ENCODE results near the gene MB. TPM values are rescaled to one million over a fixed set of nuclear protein-coding genes. Genes with fewer than 3 reads are reported as not detected.

Gene MB
- total RNA-seq, 3 donors from 2014 or later, result 0.48 to 13.1 (median 10.0) TPM

DNA sequence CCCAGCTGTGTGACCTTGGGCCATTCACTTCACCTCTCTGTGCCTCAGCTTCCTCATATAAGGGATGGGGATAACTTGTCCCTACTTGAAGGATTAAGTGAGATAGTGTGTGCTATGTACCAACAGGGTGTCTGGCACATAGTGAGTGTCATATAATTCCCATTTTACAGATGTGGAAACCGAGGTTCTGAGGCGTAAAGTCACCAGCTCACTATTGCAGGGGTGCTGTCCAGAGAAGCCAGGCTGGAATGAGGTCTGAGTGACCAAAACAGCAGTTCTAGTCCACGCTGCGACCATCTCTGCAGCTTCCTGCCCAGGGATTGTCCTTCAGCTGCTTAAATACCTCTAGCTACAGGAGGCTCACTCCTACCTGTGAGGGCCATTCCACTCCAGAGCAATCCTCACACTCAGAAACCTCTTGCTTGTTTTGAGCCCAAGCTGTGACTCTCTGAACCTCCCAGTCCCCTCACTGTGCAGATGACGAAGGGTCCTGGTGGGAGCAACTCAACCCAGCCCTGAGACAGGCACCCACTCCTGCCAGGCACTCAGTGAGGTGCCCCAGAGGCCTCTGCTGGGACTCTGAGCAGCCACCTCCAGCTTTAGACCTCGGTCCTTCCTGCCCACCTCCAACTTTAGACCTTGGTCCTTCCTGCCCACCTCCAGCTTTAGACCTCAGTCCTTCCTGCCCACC is 5.8 kb downstream of the MB start:
- Histone ChIP-seq H3K4me1 (no peaks in the 10 kb centered on the region), H3K27ac (peak overlapping the region; percentile 48 to 61), H3K27me3 (no peaks in the 10 kb centered on the region), H3K36me3 (no peaks in the 10 kb centered on the region), H3K4me3 (no peak overlapping the region), H3K9me3 (no peaks in the 10 kb centered on the region)
- intact Hi-C loops (cut with DNase I; ENCODE audit: low total_unique reads), result loop anchor here (10.0 kb wide), 1 partner anchor 503 kb away; no protein-coding TSS in a partner anchor
- DNase-seq (ENCODE audit: low spot score in 2 of 2), result no peak
- TF ChIP-seq, protein P1, sequence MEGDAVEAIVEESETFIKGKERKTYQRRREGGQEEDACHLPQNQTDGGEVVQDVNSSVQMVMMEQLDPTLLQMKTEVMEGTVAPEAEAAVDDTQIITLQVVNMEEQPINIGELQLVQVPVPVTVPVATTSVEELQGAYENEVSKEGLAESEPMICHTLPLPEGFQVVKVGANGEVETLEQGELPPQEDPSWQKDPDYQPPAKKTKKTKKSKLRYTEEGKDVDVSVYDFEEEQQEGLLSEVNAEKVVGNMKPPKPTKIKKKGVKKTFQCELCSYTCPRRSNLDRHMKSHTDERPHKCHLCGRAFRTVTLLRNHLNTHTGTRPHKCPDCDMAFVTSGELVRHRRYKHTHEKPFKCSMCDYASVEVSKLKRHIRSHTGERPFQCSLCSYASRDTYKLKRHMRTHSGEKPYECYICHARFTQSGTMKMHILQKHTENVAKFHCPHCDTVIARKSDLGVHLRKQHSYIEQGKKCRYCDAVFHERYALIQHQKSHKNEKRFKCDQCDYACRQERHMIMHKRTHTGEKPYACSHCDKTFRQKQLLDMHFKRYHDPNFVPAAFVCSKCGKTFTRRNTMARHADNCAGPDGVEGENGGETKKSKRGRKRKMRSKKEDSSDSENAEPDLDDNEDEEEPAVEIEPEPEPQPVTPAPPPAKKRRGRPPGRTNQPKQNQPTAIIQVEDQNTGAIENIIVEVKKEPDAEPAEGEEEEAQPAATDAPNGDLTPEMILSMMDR (IDR thresholded peaks at IDR 0.05), result no peak
- no peak for TF ChIP-seq POLR2AphosphoS5 (IDR thresholded peaks at IDR 0.05)
- no peak for TF ChIP-seq POLR2A (IDR thresholded peaks at IDR 0.05)

DNA sequence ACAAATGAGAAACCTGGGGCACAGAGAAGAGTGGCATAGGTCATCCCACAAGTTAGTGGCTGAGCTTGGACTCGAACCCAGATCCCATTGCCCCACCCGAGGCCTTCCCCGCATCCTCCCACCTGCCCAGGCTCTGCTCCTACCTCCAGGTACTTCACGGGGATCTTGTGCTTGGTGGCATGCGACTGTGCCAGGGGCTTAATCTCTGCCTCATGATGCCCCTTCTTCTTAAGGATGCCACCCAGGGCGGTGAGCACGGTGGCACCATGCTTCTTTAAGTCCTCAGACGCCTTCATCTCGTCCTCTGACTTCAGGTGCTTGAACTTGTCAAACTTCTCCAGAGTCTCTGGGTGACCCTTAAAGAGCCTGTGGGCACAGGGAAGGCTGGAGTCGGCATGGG is 6.4 kb downstream of the MB start:
- intact Hi-C loops (cut with DNase I; ENCODE audit: low total_unique reads), result loop anchor here (10.0 kb wide), 1 partner anchor 504 kb away; no protein-coding TSS in a partner anchor
- H3K27ac ChIP-seq, result no peak overlapping the region
- TF ChIP-seq POLR2A (IDR thresholded peaks at IDR 0.05) (no peak), POLR2AphosphoS5 (IDR thresholded peaks at IDR 0.05) (no peak)
- TF ChIP-seq, protein P1 (IDR thresholded peaks at IDR 0.05), result no peak
- DNase-seq (ENCODE audit: low spot score in 2 of 2), result no peak
- H3K4me1 ChIP-seq, result no peaks in the 10 kb centered on the region
- no peaks in the 10 kb centered on the region for H3K27me3 ChIP-seq
- no peaks in the 10 kb centered on the region for H3K9me3 ChIP-seq
- H3K36me3 ChIP-seq, result no peaks in the 10 kb centered on the region
- H3K4me3 ChIP-seq, result no peak overlapping the region

DNA sequence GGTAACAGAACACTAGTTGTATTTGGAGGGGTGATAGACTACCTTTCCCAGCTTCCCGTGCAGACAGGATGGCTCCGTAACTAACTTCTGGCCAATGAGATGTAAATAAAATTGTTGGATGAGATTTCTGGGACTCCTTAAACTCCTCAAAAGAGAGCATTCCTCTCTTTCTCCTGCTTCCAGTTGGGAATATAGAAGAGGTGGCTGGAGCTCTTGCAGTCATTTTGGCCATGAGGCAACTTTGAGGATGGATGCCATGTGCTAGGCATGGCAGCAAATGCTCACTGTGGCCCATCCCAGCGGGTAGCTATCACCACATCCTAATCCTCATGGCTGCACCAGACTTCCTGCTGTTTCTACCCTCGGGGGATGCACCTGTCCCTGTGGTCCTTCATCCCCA is 7.4 kb downstream of the MB start:
- TF ChIP-seq POLR2A (IDR thresholded peaks at IDR 0.05) (no peak), POLR2AphosphoS5 (IDR thresholded peaks at IDR 0.05) (no peak)
- TF ChIP-seq, protein P1 (IDR thresholded peaks at IDR 0.05), result no peak
- H3K4me1 ChIP-seq, result no peaks in the 10 kb centered on the region
- H3K36me3 ChIP-seq, result no peaks in the 10 kb centered on the region
- intact Hi-C loops (cut with DNase I; ENCODE audit: low total_unique reads), result loop anchor here (10.0 kb wide), 1 partner anchor 505 kb away; no protein-coding TSS in a partner anchor
- H3K27ac ChIP-seq, result no peak overlapping the region
- DNase-seq (ENCODE audit: low spot score in 2 of 2), result no peak
- no peaks in the 10 kb centered on the region for H3K9me3 ChIP-seq
- no peak overlapping the region for H3K4me3 ChIP-seq
- no peaks in the 10 kb centered on the region for H3K27me3 ChIP-seq

DNA sequence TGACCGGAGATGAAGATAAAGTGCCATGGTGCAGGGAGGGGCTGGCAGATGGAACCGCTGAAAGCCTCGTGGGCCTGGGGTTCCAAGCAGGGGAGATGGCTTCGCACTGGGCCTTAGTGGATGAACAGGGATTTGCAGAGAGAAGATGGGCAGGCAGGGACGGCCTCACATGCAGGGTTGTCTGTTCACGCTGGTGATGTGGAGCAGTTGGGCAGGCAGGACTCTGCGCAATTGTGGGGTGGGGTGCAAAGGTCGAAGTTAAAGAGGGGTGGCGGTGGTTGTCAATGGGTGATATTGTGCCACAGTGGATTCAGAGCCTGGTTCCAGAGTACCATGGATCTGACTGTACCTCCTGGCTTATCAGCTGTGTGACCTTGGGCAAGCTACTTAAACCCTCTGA is 7.9 kb downstream of the MB start:
- no peaks in the 10 kb centered on the region for H3K27me3 ChIP-seq
- intact Hi-C loops (cut with DNase I; ENCODE audit: low total_unique reads), result no loop called here
- TF ChIP-seq POLR2AphosphoS5 (IDR thresholded peaks at IDR 0.05), result no peak
- TF ChIP-seq, protein P1 (IDR thresholded peaks at IDR 0.05), result no peak

DNA sequence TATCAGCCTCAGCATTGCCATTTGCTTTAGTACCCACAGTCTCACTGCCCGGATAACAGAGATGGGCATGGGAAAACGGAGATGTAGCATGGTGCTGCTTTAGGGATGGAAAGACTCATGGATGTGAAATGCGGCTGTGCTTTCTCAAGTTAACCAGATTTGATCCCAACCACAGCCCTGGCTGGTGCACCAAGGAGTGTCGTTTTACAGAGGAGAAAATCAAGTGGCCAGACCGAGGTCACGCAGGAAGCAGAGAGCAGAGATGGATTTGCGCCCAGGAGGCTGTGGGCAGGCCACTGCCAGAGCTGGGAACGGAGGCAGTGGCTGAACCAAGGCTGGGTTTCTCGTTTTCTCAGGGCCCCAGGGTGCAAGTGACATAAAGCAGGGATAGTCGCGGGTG is 9.0 kb downstream of the MB start:
- TF ChIP-seq, protein P1 (IDR thresholded peaks at IDR 0.05), result no peak
- no peak for TF ChIP-seq POLR2AphosphoS5 (IDR thresholded peaks at IDR 0.05)
- TF ChIP-seq POLR2A (IDR thresholded peaks at IDR 0.05), result no peak
- intact Hi-C loops (cut with DNase I; ENCODE audit: low total_unique reads), result no loop called here
- Histone ChIP-seq H3K4me1 (no peaks in the 10 kb centered on the region), H3K36me3 (no peaks in the 10 kb centered on the region), H3K27me3 (no peaks in the 10 kb centered on the region), H3K27ac (no peak overlapping the region), H3K4me3 (no peak overlapping the region), H3K9me3 (no peaks in the 10 kb centered on the region)
- DNase-seq (ENCODE audit: low spot score in 2 of 2), result no peak

More for the DNA sequence above, 7.9 kb downstream of the MB start:
- Histone ChIP-seq H3K9me3 (no peaks in the 10 kb centered on the region), H3K27ac (no peak overlapping the region), H3K4me1 (no peaks in the 10 kb centered on the region), H3K4me3 (no peak overlapping the region), H3K36me3 (no peaks in the 10 kb centered on the region)
- no peak for DNase-seq (ENCODE audit: low spot score in 2 of 2)

Measured in breast epithelium (tissue), 4 donors.